K562 (cell line): Measurements from ENCODE around the gene WDR62. TPM values are rescaled to one million over a fixed set of nuclear protein-coding genes. Genes with fewer than 3 reads are reported as not detected.
A peak's percentile ranks its signal among the peaks of the same experiment; 100 is the strongest.

Source experiments
- BACH1 ChIP-seq: fragments of 200-800 bp; sonication (Bioruptor generic); IDR thresholded peaks from 2 replicates; pipeline ENCODE4 v1.6.1; 2016; ENCODE audit warnings: missing genetic modification characterization, missing compliant biosample characterization
- CEBPG ChIP-seq, 3 experiments: fragments of 200-800 bp in 1 of 3; sonication (Bioruptor generic) in 1 of 3; sonication (generic) in 1 of 3; formaldehyde crosslinking in 1 of 3; IDR thresholded peaks in 2 of 3; conservative IDR thresholded peaks in 1 of 3; 2 replicates each; pipeline versions ENCODE4 v1.6.1 to v1.8.0; 2016 to 2022; ENCODE audit warnings: missing compliant biosample characterization in 2 of 3, missing genetic modification characterization in 2 of 3, mild to moderate bottlenecking in 1 of 3, missing genetic modification reagents in 1 of 3
- DEAF1 ChIP-seq: fragments of 450-650 bp; formaldehyde crosslinking; IDR thresholded peaks from 2 replicates; pipeline ENCODE4 v1.4.0; 2020; ENCODE audit warnings: mild to moderate bottlenecking, moderate library complexity
- ELF1 ChIP-seq: fragments of 200-800 bp; sonication (Bioruptor generic); IDR thresholded peaks from 2 replicates; pipeline ENCODE4 v1.6.1; 2016; ENCODE audit warnings: missing genetic modification characterization, missing compliant biosample characterization
- KLF13 ChIP-seq: fragments of 450-650 bp; IDR thresholded peaks from 2 replicates; pipeline ENCODE4 v1.6.1; 2016; ENCODE audit warnings: missing genetic modification characterization, low read depth, mild to moderate bottlenecking, missing compliant biosample characterization, moderate library complexity, borderline replicate concordance
- MTF1 ChIP-seq: fragments of 250-450 bp; sonication (Bioruptor Pico); IDR thresholded peaks from 2 replicates; pipeline ENCODE4 v1.9.0; 2021; ENCODE audit warnings: moderate library complexity, mild to moderate bottlenecking, inconsistent platforms, borderline replicate concordance
- PPARD ChIP-seq: fragments of 250-450 bp; sonication (Bioruptor Pico); IDR thresholded peaks from 2 replicates; pipeline ENCODE4 v1.8.0; 2022; ENCODE audit warnings: inconsistent platforms, mild to moderate bottlenecking, moderate library complexity
- SLC30A9 ChIP-seq: fragments of 250-450 bp; sonication (Bioruptor Pico); IDR thresholded peaks from 2 replicates; pipeline ENCODE4 v1.8.0; 2022; ENCODE audit warnings: mild to moderate bottlenecking, moderate library complexity
- ZBED1 ChIP-seq: IDR thresholded peaks from 2 replicates; pipeline ENCODE4 v1.6.1; 2014
- ZBTB40 ChIP-seq, 2 experiments: fragments of 450-650 bp in 1 of 2; sonication (generic) in 1 of 2; formaldehyde crosslinking in 1 of 2; IDR thresholded peaks; 2 replicates each; pipeline versions ENCODE4 v1.7.1 to v1.9.0; 2016 to 2022; ENCODE audit warnings: inconsistent platforms in 1 of 2, mild to moderate bottlenecking in 1 of 2, missing genetic modification reagents in 1 of 2
- ZNF263 ChIP-seq: sonication (generic); formaldehyde crosslinking; IDR thresholded peaks from 2 replicates; pipeline ENCODE4 v1.8.0; 2022; ENCODE audit warnings: mild to moderate bottlenecking, missing genetic modification reagents, borderline replicate concordance
- ZNF431 ChIP-seq: sonication (generic); formaldehyde crosslinking; IDR thresholded peaks from 2 replicates; pipeline ENCODE4 v1.8.0; 2022; ENCODE audit warnings: mild to moderate bottlenecking, missing genetic modification reagents
- polyA plus RNA-seq, 8 experiments: library from polyadenylated mRNA; depleted of rRNA in 4 of 8; stranded (reverse) in 5 of 8; unstranded in 3 of 8; fragments of >200 nt; fragmentation: Nextera tagmentation in 2 of 8; fragmentation: Illumina TruSeq in 1 of 8; extraction: Ambion mirVana in 2 of 8; extraction: Trizol in 1 of 8; gene quantifications; 2 replicates each; pipeline versions ENCODE4 v1.2.1 to v1.2.3, GENCODE V29; 2011 to 2014; ENCODE audit warnings: inconsistent platforms in 1 of 8, missing spikeins in 1 of 8
- total RNA-seq, 7 experiments: library from RNA; depleted of rRNA in 6 of 7; stranded (reverse); fragments of >200 nt in 6 of 7; fragmentation: Illumina TruSeq in 2 of 7; extraction: Trizol in 2 of 7; gene quantifications; 2 replicates each; pipeline versions ENCODE4 v1.2.1 to v1.2.3, GENCODE V29; 2011 to 2021; ENCODE audit warnings: low replicate concordance in 1 of 7

The WDR62 gene
- total and polyA plus RNA-seq, 9 of the 15 experiments (the other 6 are each of a cell fraction or from before 2014, with no cell fraction given), result 0.35 to 32.8 (median 14.4) TPM

GRCh38 chr19:36139473-36140303 lies 85.0 kb downstream of the WDR62 start, which contains the start of gene CAPNS1 (continued):
- peak; percentile 97 for TF ChIP-seq ZBED1
- TF ChIP-seq DEAF1, result no peak
- TF ChIP-seq BACH1, result no peak
- TF ChIP-seq CEBPG (CRISPR knock-in tag; IDR thresholded peaks at IDR 0.05), result no peak
- TF ChIP-seq CEBPG (tag; conservative IDR thresholded peaks at IDR 0.05 in 1 of 2, IDR thresholded peaks at IDR 0.05 in 1 of 2), result no peak
- TF ChIP-seq MTF1 (CRISPR knock-in tag), result no peak
- TF ChIP-seq SLC30A9 (CRISPR knock-in tag), result no peak
- TF ChIP-seq KLF13 (tag), result peak; percentile 59; the same call in 1 of the 2 replicates
- TF ChIP-seq ZNF431 (CRISPR knock-in tag), result no peak
- no peak for TF ChIP-seq ELF1 (tag)
- TF ChIP-seq PPARD (CRISPR knock-in tag), result no peak
- TF ChIP-seq ZBTB40 (IDR thresholded peaks at IDR 0.05), result 0 out of 2 replicates have a peak, but pooled peaks have one; percentile 53
- TF ChIP-seq ZBTB40 (CRISPR knock-in tag; IDR thresholded peaks at IDR 0.05), result no peak
- no peak for TF ChIP-seq ZNF263 (CRISPR knock-in tag)
